Endodermal cell (in vitro differentiated cells): ENCODE results near the gene AQP10. TPM values are rescaled to one million over a fixed set of nuclear protein-coding genes. Genes with fewer than 3 reads are reported as not detected.

Experiments
- DNase-seq: peaks from one replicate; pipeline ENCODE4 v3.0.0-alpha.2; 2017
- H3K27ac ChIP-seq: 2 replicates; pipeline ENCODE4 v1.5.1; 2013; ENCODE audit warnings: mild to moderate bottlenecking, low read depth, low read length, moderate library complexity
- H3K27me3 ChIP-seq: 2 replicates; pipeline ENCODE4 v1.6.1; 2013; ENCODE audit warnings: mild to moderate bottlenecking, low read length, moderate library complexity; ENCODE audit not compliant: insufficient read depth, control insufficient read depth, poor library complexity, severe bottlenecking
- H3K36me3 ChIP-seq: 2 replicates; pipeline ENCODE4 v1.7.0; 2013; ENCODE audit warnings: mild to moderate bottlenecking, low read length, moderate library complexity; ENCODE audit not compliant: control insufficient read depth, insufficient read depth
- H3K4me1 ChIP-seq: one replicate; pipeline ENCODE4 v1.7.0; 2013; ENCODE audit warnings: low read length; ENCODE audit not compliant: control insufficient read depth, insufficient read depth
- H3K4me3 ChIP-seq: 2 replicates; pipeline ENCODE4 v1.5.1; 2013; ENCODE audit warnings: mild to moderate bottlenecking, low read length, moderate library complexity
- H3K9ac ChIP-seq: 2 replicates; pipeline ENCODE4 v1.6.1; 2013; ENCODE audit warnings: mild to moderate bottlenecking, low read length, moderate library complexity; ENCODE audit not compliant: poor library complexity, severe bottlenecking; ENCODE audit errors: extremely low read depth
- H3K9me3 ChIP-seq: 2 replicates; pipeline ENCODE4 v1.6.1; 2013; ENCODE audit warnings: mild to moderate bottlenecking, low read length, moderate library complexity; ENCODE audit not compliant: control insufficient read depth
- H3K27ac Mint-ChIP-seq: 2 replicates; pipeline ENCODE4 v1.8.0; 2020; ENCODE audit warnings: mixed read lengths
- H3K27me3 Mint-ChIP-seq: 2 replicates; pipeline ENCODE4 v1.8.0; 2021; ENCODE audit warnings: mild to moderate bottlenecking, mixed read lengths; ENCODE audit not compliant: insufficient read depth
- H3K36me3 Mint-ChIP-seq: 2 replicates; pipeline ENCODE4 v1.8.0; 2020; ENCODE audit warnings: low read depth, mixed read lengths
- H3K4me1 Mint-ChIP-seq: 2 replicates; pipeline ENCODE4 v1.8.0; 2020; ENCODE audit warnings: mixed read lengths
- H3K4me3 Mint-ChIP-seq: 2 replicates; pipeline ENCODE4 v1.8.0; 2020; ENCODE audit warnings: mild to moderate bottlenecking, moderate library complexity, mixed read lengths
- H3K9me3 Mint-ChIP-seq: 2 replicates; pipeline ENCODE4 v1.8.0; 2020; ENCODE audit warnings: mild to moderate bottlenecking, mixed read lengths
- CTCF ChIP-seq: fragments of 200-600 bp; sonication (generic); conservative IDR thresholded peaks from 2 replicates; pipeline ENCODE4 v1.5.0; 2021; ENCODE audit warnings: antibody characterized with exemption, mild to moderate bottlenecking
- WGBS, 2 experiments: methylation state at CpG; one replicate each; pipeline versions ENCODE4 v1.1.5 to v1.1.7; 2013; ENCODE audit warnings: missing lambda C conversion rate in 2 of 2, mixed read lengths in 1 of 2; ENCODE audit not compliant: insufficient coverage in 1 of 2, insufficient read length in 1 of 2; 5-methylcytosine and 5-hydroxymethylcytosine counted together
- total RNA-seq, 2 donors: library from RNA; stranded (reverse); fragmentation: NEBNext Ultra II Directional in 1 of 2; extraction: Animal tissue kit (Norgen Biotek cat#: 25700) in 1 of 2; gene quantifications; 2 replicates in 1 of 2; 3 replicates in 1 of 2; pipeline ENCODE4 v1.2.1, GENCODE V29; 2021

AQP10 gene
- total RNA-seq, 2 donors from 2014 or later = not detected

- H3K4me3 Mint-ChIP-seq = no peak overlapping the region
- Histone ChIP-seq H3K27ac (no peak overlapping the region), H3K27me3 (peaks cover 14% of the 10 kb centered on the region), H3K36me3 (peaks cover 31% of the 10 kb centered on the region), H3K9me3 (no peaks in the 10 kb centered on the region), H3K4me3 (no peak overlapping the region), H3K9ac (no peak overlapping the region), H3K4me1 (peaks cover under 1% of the 10 kb centered on the region)
- H3K4me1 Mint-ChIP-seq = peaks cover 23% of the 10 kb centered on the region
- H3K27me3 Mint-ChIP-seq = peaks cover 12% of the 10 kb centered on the region
- no peaks in the 10 kb centered on the region for H3K9me3 Mint-ChIP-seq
- TF ChIP-seq CTCF = no peak
- peak; percentile 52 for DNase-seq
- 89 to 96% methylated on average over 4 to 7 of the region's 7 CpGs for WGBS, 2 experiments
- H3K36me3 Mint-ChIP-seq = peaks cover 41% of the 10 kb centered on the region
- H3K27ac Mint-ChIP-seq = no peak overlapping the region
Measured at GRCh38 chr1:154349121-154349520, 28.2 kb downstream of the AQP10 start.

- no peak overlapping the region for H3K27ac ChIP-seq
- Mint-ChIP-seq H3K27ac (no peak overlapping the region), H3K4me1 (peaks cover 29% of the 10 kb centered on the region)
Measured at GRCh38 chr1:154350383-154350782, 29.5 kb downstream of the AQP10 start.

GRCh38 chr1:154351363-154352068, 30.6 kb downstream of the AQP10 start:
- TF ChIP-seq CTCF = no peak
- 95 to 97% methylated on average over 11 to 14 of the region's 14 CpGs for WGBS, 2 experiments

More at GRCh38 chr1:154350383-154350782, 29.5 kb downstream of the AQP10 start:
- Histone ChIP-seq H3K4me3 (no peak overlapping the region), H3K9me3 (no peaks in the 10 kb centered on the region), H3K27me3 (peaks cover 14% of the 10 kb centered on the region), H3K36me3 (peaks cover 19% of the 10 kb centered on the region), H3K9ac (no peak overlapping the region), H3K4me1 (peaks cover 7% of the 10 kb centered on the region)
- Mint-ChIP-seq H3K36me3 (peaks cover 31% of the 10 kb centered on the region), H3K4me3 (no peak overlapping the region), H3K9me3 (no peaks in the 10 kb centered on the region), H3K27me3 (peaks cover 14% of the 10 kb centered on the region)
- 81% methylated on average over 4 of the region's 4 CpGs; no CpG with 5 or more reads in 1 of the 2 experiments for WGBS, 2 experiments
- DNase-seq = peak; percentile 60
- TF ChIP-seq CTCF = no peak

More at GRCh38 chr1:154351363-154352068, 30.6 kb downstream of the AQP10 start:
- Mint-ChIP-seq H3K9me3 (no peaks in the 10 kb centered on the region), H3K4me3 (no peak overlapping the region), H3K27ac (no peak overlapping the region), H3K27me3 (peaks cover 14% of the 10 kb centered on the region), H3K4me1 (peaks cover 29% of the 10 kb centered on the region), H3K36me3 (peaks cover 21% of the 10 kb centered on the region)
- no peak for DNase-seq
- Histone ChIP-seq H3K4me3 (no peak overlapping the region), H3K27ac (no peak overlapping the region), H3K4me1 (peaks cover 7% of the 10 kb centered on the region), H3K36me3 (peaks cover 8% of the 10 kb centered on the region), H3K9ac (no peak overlapping the region), H3K9me3 (no peaks in the 10 kb centered on the region), H3K27me3 (peaks cover 14% of the 10 kb centered on the region)
